ENCODE results near the gene TOMM20. TPM values are rescaled to one million over a fixed set of nuclear protein-coding genes. Genes with fewer than 3 reads are reported as not detected.
"Not testable (repeated sequence)": the region's sequence is repeated elsewhere in the genome, so short reads cannot be mapped to it uniquely, and the experiment has no call there.

The TOMM20 gene
- total RNA-seq (2014; rRNA removed; shearing (Covaris generic)): 110 and 117 TPM in 2 replicates
- polyA plus RNA-seq (2015; cell fraction: cytosol; rRNA removed): 151 and 195 TPM in 2 replicates
- 52.3 and 76.4 TPM in 2 replicates for polyA plus RNA-seq (2015; cell fraction: nucleus; rRNA removed)

DNA sequence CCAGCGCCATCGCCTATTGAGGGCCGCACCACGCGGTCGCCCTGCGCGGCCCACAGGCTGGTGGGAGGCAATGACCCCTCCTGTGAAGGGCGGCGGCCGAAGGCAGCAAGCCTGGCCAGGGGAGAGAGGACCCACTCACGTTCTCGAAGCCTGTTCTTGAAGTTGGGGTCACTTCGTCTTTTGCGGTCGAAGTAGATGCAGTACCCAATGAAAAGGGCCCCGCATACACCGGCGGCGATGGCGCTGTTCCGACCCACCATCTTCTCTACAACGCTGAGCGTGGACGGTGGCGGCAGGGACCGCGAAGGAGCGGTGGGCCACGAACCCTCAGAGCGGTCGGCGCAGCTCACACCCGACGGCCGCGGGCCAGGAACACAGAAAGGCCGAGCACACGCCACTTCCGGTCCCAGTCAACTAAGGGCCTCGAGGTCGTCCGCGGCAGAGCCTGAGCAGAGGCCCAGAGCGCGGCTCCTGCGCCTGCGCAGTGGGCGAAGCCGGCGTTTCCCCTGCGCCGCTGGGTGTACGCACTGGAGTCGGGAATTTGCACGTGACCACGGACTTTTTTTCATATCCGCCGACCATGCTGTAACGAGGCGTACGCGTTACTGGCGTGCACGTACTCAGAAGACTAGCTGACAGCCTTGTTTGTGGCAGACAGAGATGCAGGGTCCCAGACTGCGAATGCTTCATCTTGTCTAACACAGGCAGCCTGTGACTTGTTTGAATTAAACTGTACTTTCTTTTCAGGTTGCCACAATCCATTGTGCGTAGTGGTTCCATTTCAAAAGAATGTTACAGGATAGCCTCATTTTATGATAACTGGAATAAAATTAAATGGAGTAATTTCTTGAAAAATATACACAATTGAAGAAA is at the start of gene TOMM20:
TOMM20 (minus strand) TSS at position 382 of the 873 bp plus-strand sequence; CDS start at position 260, 122 bp downstream.
- DNase-seq (ENCODE audit: low read depth, low spot score): peak; percentile 98
- in situ Hi-C loops (cut with HindIII; ENCODE audit: low pct_unique_long_range_greater_than_20kb, low sequenced_read_pairs): no loop called here

DNA sequence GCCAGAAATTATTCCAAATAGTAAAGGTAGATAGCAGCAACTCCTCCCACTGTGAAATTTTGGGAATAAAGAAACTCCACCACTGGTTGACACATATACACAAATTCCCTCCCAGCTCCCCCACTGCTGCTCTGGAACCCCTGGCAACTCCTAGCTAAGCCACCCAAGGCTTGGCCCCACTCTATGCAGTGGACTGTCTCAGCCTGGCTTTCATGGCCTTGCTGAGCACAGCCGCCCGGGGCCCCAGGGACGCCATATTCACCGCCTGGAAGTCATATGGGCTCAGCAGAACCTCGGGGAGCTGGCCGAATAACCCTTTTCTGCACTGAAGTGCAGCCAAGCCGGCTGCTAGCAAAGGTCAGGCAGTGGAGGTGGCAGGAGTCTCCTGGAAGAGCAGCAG is 47.8 kb upstream of the TOMM20 start:
- no peak for DNase-seq (ENCODE audit: low read depth, low spot score)
- in situ Hi-C loops (cut with HindIII; ENCODE audit: low pct_unique_long_range_greater_than_20kb, low sequenced_read_pairs): no loop called here

DNA sequence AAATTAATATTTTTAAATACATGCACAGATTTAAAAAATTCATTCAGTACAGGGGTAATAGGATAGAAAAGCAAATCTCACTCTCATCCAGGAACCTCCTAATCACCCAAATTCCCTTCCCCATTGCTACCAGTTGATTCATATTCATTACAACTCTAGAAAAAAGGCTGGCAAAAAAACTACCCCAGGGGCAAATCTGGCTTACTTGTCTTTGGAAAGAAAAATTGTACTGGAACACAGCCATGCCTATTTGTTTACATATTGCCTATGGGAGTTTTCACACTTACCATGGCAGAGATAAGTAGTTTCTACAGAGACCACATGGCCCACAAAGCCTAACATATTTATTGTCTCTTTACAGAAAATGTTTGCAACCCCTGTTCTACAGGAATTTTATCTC is 41.3 kb upstream of the TOMM20 start:
- no peak for DNase-seq (ENCODE audit: low read depth, low spot score)
- in situ Hi-C loops (cut with HindIII; ENCODE audit: low pct_unique_long_range_greater_than_20kb, low sequenced_read_pairs): no loop called here

DNA sequence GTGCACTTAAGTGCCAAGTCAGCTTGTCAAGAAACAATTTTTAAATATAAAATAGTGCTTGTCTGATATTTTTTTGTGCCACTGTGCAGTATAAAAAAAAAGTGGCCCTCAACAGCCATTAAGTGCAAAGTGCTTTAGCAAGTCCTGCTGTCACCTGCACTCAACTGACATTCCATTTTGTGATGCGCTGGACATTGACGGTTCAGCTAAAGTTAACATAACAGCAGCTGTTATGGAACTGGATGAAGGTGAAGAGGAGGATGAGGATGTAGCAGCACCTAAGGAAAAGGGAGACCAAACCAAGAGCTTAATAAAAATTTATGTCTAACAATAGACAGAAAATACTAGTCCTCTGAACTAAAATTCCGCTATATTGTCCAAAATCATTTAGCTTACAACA is 39.7 kb upstream of the TOMM20 start:
- DNase-seq (ENCODE audit: low read depth, low spot score): no peak
- in situ Hi-C loops (cut with HindIII; ENCODE audit: low pct_unique_long_range_greater_than_20kb, low sequenced_read_pairs): no loop called here

DNA sequence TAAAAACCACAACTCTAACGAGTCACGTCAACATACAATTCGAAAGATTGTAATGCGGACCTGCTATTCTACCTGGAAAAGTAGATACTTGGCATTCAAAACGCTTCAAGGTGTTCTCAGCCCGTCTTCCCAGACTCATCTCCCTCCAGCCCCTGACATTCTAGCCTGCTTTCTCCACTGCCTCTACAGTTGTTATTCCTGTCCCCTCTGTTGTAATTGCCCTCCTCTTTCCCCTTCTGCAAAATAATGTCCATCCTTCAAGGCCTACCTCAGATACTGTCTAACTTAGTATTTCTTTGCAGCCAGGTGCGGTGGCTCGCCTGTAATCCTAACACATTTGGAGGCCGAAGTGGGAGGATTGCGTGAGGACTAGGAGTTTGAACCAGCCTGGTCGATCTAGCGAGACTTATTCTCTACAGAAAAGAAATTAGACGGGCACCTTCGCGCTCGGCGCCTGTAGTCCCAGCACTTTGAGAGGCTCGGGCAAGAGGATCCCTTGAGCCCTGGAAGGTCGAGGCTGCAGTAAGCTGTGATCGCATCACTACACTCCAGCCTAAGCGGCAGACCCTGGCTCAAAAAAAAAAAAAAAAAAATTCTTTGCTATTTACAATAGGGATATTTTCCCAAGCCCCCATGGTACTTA is 33.2 kb upstream of the TOMM20 start:
- in situ Hi-C loops (cut with HindIII; ENCODE audit: low pct_unique_long_range_greater_than_20kb, low sequenced_read_pairs): no loop called here
- DNase-seq (ENCODE audit: low read depth, low spot score): no peak

DNA sequence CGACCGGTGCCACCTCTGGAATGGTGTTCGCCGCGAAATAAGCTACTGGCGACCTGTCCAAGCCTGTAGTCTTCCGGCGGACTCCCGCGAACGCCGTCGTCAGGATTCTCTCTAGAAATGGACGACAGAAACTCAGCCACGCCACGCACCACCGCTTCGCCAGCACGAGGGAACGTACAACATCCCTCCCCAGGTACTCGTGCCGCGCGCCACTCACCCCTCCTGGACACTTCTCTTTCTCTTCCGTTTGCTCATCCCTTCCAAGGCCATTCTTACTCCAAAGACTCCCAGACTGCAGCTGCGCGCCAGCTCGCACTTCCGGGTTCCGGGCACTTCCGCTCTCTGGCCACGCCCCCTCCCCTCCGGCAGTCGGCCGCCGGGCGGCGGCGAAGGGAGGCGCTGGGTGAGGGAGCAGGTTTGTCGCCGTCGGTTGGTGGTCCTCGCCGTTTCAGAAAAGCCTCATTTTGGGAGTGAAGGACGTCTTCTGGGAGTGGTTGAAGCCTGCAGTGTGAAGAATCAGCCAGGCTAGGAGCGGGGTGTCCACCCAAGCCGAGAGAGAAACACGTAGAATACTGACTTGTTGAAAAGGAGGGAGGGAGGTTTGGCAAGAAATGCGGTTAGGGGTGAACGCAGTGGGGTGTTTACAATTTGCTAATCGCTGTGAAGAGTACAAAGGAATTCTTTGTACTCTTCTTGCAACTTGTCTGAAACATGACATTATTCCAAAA is 32.5 kb upstream of the TOMM20 start, which contains the start of gene RBM34:
RBM34 (minus strand) TSS at position 294 of the 728 bp plus-strand sequence; CDS start at position 270, 24 bp downstream.
- in situ Hi-C loops (cut with HindIII; ENCODE audit: low pct_unique_long_range_greater_than_20kb, low sequenced_read_pairs): no loop called here
- DNase-seq (ENCODE audit: low read depth, low spot score): peak; percentile 88

DNA sequence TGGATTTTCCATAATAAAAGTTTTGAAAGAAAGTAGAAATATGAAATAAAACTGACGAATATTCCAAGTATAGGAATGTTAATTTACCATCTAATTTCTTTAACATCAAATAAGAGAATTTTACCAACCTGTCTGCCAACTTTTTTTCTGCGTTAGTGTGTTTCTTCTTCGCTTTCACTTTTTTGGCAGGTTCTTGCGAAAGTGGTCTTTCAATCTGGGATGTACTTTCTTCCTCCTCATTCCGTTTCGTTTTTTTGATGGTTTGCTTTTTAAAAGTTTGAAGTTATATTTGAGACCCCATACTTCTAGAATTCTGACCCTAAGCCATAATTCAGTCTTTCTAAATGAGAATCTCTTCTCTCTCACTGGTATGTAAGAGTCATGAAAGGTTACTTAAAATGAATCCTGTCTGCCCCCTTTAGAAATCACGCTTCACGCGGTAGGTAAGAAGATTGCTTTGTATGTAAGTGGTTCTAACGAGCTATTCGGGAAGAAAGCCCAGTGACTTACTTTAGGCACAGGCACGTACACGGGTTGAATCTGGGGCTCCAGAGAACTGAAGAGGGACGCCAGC is 31.8 kb upstream of the TOMM20 start:
- DNase-seq (ENCODE audit: low read depth, low spot score): peak; percentile 46

DNA sequence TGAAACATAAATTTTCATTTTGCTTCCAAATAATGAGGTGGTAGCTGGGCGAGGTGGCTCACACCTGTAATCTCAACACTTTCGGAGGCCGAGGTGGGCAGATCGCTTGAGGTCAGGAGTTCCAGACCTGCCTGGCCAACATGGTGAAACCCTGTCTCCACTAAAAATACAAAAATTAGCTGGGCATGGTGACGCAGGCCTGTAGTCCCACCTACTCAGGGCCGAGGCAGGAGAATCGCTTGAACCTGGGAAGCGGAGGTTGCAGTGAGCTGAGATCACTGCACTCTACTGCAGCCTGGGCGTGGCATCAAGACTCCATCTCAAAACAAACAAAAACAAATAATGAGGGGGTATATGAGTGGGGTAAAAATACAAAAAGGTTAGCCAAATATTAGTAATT is 31.3 kb upstream of the TOMM20 start:
- in situ Hi-C loops (cut with HindIII; ENCODE audit: low pct_unique_long_range_greater_than_20kb, low sequenced_read_pairs); DNase-seq (ENCODE audit: low read depth, low spot score): not testable (repeated sequence)

More for the DNA sequence above, 31.8 kb upstream of the TOMM20 start:
- in situ Hi-C loops (cut with HindIII; ENCODE audit: low pct_unique_long_range_greater_than_20kb, low sequenced_read_pairs): no loop called here

DNA sequence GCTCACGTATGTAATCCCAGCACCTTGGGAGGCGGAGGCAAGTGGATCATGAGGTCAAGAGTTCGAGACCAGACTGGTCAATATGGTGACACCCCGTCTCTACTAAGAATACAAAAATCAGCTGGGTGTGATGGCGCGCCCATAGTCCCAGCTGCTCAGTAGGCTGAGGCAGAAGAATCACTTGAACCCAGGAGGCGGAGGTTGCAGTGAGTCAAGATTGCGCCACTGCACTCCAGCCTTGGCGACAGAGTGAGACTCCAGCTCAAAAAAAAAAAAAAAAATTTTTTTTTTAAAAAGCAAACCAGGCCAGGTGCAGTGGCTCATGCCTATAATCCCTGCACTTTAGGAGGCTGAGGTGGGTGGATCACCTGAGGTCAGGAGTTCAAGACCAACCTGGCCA is 30.6 kb upstream of the TOMM20 start:
- DNase-seq (ENCODE audit: low read depth, low spot score); in situ Hi-C loops (cut with HindIII; ENCODE audit: low pct_unique_long_range_greater_than_20kb, low sequenced_read_pairs): not testable (repeated sequence)

DNA sequence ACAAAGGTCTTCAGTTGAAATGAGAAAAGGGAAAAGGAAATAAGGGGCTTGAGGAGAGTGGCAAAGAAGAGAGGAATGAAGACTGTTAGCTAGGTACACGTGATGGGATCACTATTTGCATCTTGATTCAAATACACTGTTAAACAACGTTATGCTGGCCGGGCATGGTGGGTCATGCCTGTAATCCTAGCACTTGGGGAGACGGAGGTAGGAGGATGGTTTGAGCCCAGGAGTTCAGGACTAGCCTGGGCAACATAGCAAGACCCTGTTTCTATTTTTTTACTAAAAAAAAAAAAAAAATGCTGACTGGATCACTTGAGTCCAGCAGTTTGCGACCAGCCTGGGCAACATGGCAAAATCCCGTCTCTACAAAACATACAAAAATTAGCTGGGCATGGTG is 30.0 kb upstream of the TOMM20 start:
- in situ Hi-C loops (cut with HindIII; ENCODE audit: low pct_unique_long_range_greater_than_20kb, low sequenced_read_pairs): no loop called here
- no peak for DNase-seq (ENCODE audit: low read depth, low spot score)

DNA sequence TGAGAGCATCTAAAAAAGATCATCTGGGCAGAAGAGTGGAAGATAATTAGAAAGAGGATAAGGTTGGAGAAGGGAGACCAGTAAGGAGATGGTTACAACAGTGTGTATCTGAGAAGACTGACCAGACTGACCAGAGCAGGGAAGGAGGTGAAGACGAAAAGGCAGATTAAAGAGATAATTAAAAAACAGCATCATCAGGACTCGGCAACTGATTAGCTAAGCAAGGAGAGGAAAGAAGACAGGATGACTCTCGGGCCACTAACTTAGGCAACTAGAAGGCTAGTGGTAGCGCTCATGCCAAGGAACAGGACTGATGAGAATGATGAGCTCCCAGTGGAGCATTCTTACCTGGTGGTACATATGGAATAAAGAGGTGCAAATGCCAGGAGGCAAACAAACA is 28.5 kb upstream of the TOMM20 start:
- in situ Hi-C loops (cut with HindIII; ENCODE audit: low pct_unique_long_range_greater_than_20kb, low sequenced_read_pairs): no loop called here
- no peak for DNase-seq (ENCODE audit: low read depth, low spot score)

DNA sequence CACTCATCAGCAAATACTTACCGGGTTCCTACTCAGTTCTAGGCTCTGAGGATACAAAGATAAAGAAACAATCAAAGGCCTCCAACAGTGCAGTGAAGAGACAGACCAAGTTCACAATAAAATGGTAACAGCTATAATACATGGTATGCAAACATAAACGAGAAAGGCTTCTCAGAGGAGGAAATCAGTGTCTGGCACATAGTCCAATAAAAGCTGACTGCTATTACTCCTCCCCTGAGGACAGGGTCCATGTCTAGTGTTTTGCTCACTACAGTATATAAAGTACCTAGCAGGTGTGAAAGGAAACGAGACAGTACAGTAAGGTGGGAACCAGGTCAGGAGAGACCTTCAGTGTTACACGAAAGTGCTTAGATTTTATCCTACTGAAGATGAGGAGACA is 28.1 kb upstream of the TOMM20 start:
- DNase-seq (ENCODE audit: low read depth, low spot score): no peak
- in situ Hi-C loops (cut with HindIII; ENCODE audit: low pct_unique_long_range_greater_than_20kb, low sequenced_read_pairs): no loop called here

DNA sequence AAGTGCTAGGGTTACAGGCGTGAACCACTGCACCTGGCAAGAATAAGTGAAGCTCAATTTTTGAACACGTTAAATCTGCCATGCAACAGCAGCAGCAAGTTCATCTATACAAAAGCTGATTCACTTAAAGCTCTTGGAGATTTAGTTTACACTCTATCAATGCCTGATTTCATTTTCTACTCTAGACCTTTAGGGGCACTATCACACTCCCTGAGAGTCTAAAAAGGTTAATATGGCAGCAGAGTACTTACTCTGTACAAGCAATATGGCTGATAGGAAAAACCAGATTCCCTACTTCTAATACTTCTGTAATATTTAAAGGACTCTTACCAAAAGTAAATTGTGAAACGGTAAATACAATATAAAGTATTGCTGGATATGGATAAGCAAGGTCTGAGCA is 27.6 kb upstream of the TOMM20 start:
- DNase-seq (ENCODE audit: low read depth, low spot score): peak; percentile 38
- in situ Hi-C loops (cut with HindIII; ENCODE audit: low pct_unique_long_range_greater_than_20kb, low sequenced_read_pairs): no loop called here

DNA sequence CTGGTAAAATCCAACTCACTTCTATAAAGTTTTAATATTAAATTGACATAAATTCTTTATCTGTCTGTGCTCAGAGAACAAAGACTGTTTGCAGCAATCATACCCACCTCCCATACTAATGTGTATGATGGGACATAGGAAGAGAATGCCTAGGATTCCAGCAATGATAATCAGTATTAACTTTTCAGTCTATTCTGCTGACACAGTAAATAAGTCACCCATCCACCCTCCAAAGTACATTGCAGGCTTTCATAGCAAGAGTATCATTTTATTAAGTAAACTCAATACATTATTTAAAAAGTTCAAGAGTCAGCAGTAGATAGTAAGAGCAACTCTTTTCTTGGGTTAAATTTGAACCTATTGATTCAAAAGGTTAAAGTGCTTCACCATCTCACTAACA is 23.6 kb upstream of the TOMM20 start:
- in situ Hi-C loops (cut with HindIII; ENCODE audit: low pct_unique_long_range_greater_than_20kb, low sequenced_read_pairs): no loop called here

DNA sequence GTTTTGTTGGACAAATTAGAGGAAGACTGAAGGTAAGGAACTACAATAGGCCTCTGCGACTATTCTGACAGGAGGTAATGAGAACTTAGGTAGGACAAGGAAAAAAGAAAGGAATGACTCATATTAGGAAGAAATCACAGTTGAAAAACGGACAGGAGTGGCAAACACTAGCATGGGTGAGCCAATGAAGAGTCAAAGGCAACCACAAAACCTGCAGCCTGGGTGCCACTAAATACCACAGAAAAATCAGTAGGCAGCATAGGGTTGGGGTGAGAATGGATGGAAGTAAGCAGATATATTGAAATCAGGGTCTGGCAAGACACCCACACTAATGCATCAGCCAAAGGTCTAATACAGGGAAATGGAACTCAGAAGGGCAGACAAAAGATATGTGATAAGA is 22.4 kb upstream of the TOMM20 start:
- in situ Hi-C loops (cut with HindIII; ENCODE audit: low pct_unique_long_range_greater_than_20kb, low sequenced_read_pairs): no loop called here

More for the DNA sequence above, 23.6 kb upstream of the TOMM20 start:
- DNase-seq (ENCODE audit: low read depth, low spot score): no peak

DNA sequence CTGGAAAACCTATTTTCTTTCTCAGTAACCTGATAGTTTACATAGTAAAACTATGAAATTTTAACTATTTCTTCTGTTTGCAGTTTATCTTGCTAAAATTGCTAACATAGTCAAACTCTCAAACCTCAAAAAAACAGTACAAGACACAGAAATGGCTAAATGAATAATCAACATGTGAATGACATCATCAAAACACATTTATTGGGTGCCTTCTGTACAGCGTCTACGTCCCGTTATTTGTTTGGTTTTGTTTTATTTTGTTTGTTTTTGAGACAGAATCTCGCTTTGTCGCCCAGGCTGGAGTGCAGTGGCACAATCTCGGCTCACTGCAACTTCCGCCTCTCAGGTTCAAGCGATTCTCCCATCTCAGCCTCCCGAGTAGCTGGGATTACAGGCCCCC is 21.2 kb upstream of the TOMM20 start:
- no peak for DNase-seq (ENCODE audit: low read depth, low spot score)
- in situ Hi-C loops (cut with HindIII; ENCODE audit: low pct_unique_long_range_greater_than_20kb, low sequenced_read_pairs): no loop called here

More for the DNA sequence above, 22.4 kb upstream of the TOMM20 start:
- DNase-seq (ENCODE audit: low read depth, low spot score): no peak

DNA sequence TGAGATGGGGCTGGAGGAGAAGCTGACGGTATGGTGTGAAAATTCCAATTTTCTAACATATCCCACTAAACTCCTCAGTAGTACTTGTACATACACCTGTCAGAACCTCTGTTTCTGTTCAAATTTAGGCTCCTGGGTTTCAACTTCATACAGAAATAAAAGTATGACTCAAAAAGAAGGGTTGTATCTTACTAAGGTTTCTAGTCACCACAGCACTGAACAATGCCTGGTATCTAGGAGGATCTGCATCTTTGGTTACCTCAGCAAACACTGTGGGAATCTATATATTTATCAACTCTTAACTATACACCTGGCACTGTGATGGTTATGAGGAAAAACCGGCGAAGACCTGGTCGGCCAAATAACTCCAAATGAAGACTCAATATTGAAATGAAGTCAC is 18.6 kb upstream of the TOMM20 start:
- DNase-seq (ENCODE audit: low read depth, low spot score): no peak
- in situ Hi-C loops (cut with HindIII; ENCODE audit: low pct_unique_long_range_greater_than_20kb, low sequenced_read_pairs): no loop called here

DNA sequence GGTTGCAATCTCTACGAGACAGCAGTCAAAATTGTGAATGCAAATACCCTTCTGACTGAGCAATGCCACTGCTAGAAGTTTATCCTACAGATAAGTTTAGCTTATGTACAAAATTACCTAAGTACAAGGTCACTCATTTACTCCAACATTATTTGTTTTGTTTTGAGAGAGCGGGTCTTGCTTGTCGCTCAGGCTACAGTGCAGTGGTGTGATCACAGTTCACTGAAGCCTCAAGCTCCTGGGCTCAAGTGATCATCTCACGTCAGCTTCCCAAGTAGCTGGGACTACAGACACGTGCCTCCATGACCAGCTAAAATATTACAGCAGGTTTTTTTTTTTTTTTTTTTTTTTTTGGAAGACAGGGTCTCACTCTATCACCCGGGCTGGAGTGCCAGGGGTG is 17.0 kb upstream of the TOMM20 start:
- in situ Hi-C loops (cut with HindIII; ENCODE audit: low pct_unique_long_range_greater_than_20kb, low sequenced_read_pairs): no loop called here
- no peak for DNase-seq (ENCODE audit: low read depth, low spot score)
